Duodenal mucosa (tissue), 2 donors: Measurements from ENCODE around the gene CLDN3.
A peak's percentile ranks its signal among the peaks of the same experiment; 100 is the strongest.
"Not testable (repeated sequence)": the region's sequence is repeated elsewhere in the genome, so short reads cannot be mapped to it uniquely, and the experiment has no call there.

Experiments used
- H3K27ac ChIP-seq: one replicate; pipeline ENCODE4 v1.7.0; 2013; ENCODE audit warnings: low read depth, low read length
- H3K27me3 ChIP-seq, 2 donors: one replicate each; pipeline ENCODE4 v1.7.0; 2013; ENCODE audit warnings: low read length in 2 of 2, control low read depth in 1 of 2; ENCODE audit not compliant: insufficient read depth in 2 of 2, control insufficient read depth in 1 of 2
- H3K36me3 ChIP-seq, 2 donors: one replicate each; pipeline ENCODE4 v1.7.0; 2013; ENCODE audit warnings: low read length in 2 of 2, control low read depth in 1 of 2; ENCODE audit not compliant: insufficient read depth in 2 of 2, control insufficient read depth in 1 of 2
- H3K4me1 ChIP-seq, 2 donors: one replicate each; pipeline ENCODE4 v1.7.0; 2013; ENCODE audit warnings: low read length in 2 of 2, control low read depth in 1 of 2; ENCODE audit not compliant: insufficient read depth in 2 of 2, control insufficient read depth in 1 of 2
- H3K4me3 ChIP-seq, 2 donors: one replicate each; pipeline ENCODE4 v1.7.0; 2013; ENCODE audit warnings: low read length in 2 of 2, low read depth in 1 of 2
- H3K9ac ChIP-seq, 2 donors: one replicate each; pipeline ENCODE4 v1.7.0; 2013; ENCODE audit warnings: low read length in 2 of 2, low read depth in 1 of 2
- H3K9me3 ChIP-seq, 2 donors: one replicate each; pipeline ENCODE4 v1.7.0; 2013; ENCODE audit warnings: low read length in 2 of 2, control low read depth in 1 of 2; ENCODE audit not compliant: control insufficient read depth in 1 of 2

Gene CLDN3

DNA sequence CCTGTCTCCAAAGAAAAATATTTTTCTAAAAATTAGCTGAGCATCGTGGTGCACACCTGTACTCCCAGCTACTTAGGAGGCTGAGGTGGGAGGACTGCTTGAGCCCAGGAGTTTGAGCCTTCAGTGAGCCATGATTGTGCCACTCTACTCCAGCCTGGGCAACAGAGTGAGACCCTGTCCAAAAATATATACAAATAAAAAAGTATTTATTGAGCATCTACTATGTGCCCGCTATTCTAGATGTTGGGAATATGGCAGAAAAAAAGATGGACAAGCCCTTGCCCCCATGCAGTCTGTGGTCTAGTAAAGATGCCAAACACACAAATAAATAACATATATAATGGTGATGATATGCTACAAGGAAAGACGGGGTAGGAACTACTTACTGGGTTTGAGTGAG, 46.3 kb downstream of the CLDN3 start:
- H3K27me3 ChIP-seq = no peaks in the 10 kb centered on the region
- H3K9ac ChIP-seq = no peak overlapping the region
- no peaks in the 10 kb centered on the region for H3K9me3 ChIP-seq
- H3K27ac ChIP-seq = no peak overlapping the region
- H3K4me1 ChIP-seq = peaks cover 1 to 6% of the 10 kb centered on the region in 2 donors
- no peak overlapping the region for H3K4me3 ChIP-seq
- no peaks in the 10 kb centered on the region for H3K36me3 ChIP-seq

DNA sequence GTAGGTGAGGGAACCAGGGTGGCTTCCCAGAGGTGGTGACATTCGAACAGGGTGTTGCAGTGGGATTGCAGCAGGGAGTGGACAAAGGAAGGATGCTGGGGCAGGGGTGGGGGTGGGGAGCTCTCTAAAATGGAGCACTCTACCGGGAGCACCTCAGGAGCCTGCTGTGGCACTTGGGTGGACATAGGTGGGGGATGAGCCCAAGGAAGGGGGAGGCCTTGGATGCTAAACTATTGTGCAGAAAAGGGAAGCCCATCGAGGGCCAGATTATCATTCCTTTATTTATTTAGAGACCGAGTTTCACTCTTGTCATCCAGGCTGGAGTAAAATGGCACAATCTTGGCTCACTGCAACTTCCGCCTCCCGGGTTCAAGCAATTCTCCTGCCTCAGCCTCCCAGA, 47.3 kb downstream of the CLDN3 start:
- H3K27me3 ChIP-seq = peaks cover 0 to 3% of the 10 kb centered on the region in 2 donors
- no peak overlapping the region for H3K4me3 ChIP-seq
- no peaks in the 10 kb centered on the region for H3K9me3 ChIP-seq
- H3K4me1 ChIP-seq = peaks cover 8 to 15% of the 10 kb centered on the region in 2 donors
- H3K36me3 ChIP-seq = no peaks in the 10 kb centered on the region
- no peak overlapping the region for H3K27ac ChIP-seq
- no peak overlapping the region for H3K9ac ChIP-seq

DNA sequence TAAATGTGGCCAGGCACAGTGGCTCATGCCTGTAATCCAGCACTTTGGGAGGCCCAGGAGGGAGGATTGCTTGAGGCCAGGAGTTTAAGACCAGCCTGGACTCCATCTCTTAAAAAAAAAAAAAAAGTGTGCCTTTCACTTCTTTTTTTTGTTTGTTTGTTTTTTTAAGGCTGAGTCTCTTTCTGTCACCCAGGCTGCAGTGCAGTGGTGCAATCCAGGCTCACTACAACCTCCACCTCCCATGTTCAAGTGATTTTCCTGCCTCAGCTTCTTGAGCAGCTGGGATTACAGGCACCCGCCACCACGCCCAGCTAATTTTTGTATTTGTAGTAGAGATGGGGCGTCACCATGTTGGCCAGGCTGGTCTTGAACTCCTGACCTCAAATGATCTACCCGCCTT, 47.9 kb downstream of the CLDN3 start:
- H3K36me3 ChIP-seq, H3K4me3 ChIP-seq, H3K9me3 ChIP-seq, H3K9ac ChIP-seq, H3K27ac ChIP-seq, H3K27me3 ChIP-seq: not testable (repeated sequence)
- H3K4me1 ChIP-seq = peaks cover 8 to 19% of the 10 kb centered on the region in 2 donors

DNA sequence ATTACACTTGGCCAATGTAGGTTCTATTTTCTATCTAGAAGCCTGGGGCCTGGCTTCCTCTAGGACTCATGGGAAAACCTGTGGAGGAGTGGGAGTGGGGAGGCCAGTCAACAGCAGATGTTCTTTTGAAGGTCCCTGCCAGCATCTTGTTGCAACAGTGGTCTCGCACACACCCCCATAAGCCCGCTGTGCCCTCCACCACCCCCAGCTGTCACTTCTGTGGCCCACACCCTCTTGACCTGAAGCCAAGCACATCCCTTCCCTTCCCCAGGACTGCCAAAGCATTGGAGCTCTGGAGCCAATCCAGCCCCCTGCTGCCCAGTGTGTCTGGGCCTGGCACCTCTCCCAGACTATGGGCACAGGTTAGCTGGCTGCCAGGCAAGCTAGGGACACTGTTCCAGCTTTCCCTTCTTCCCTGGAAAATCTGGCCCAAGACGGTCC, 48.7 kb downstream of the CLDN3 start:
- Histone ChIP-seq H3K4me1 (peaks cover 13 to 24% of the 10 kb centered on the region in 2 donors), H3K4me3 (no peak overlapping the region), H3K27ac (no peak overlapping the region), H3K27me3 (peaks cover 0 to 3% of the 10 kb centered on the region in 2 donors), H3K9ac (no peak overlapping the region), H3K9me3 (no peaks in the 10 kb centered on the region), H3K36me3 (no peaks in the 10 kb centered on the region)

DNA sequence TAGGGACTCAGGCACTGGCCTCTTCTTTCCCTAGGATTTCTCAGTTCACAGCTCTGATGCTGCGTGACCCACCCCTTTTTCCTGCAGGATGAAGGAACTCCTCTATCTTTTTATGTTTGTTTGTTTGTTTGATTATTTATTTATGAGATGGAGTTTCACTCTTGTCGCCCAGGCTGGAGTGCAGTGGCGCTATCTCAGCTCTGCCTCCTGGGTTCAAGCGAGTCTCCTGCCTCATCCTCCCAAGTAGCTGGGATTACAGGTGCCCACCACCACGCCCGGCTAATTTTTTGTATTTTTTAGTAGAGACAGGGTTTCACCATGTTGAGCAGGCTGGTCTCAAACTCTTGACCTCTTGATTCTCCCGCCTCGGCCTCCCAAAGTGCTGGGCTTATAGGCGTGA, 49.6 kb downstream of the CLDN3 start:
- not testable (repeated sequence) for H3K9me3 ChIP-seq, H3K27me3 ChIP-seq, H3K36me3 ChIP-seq, H3K27ac ChIP-seq, H3K4me3 ChIP-seq, H3K9ac ChIP-seq
- H3K4me1 ChIP-seq = peaks cover 20 to 33% of the 10 kb centered on the region in 2 donors

DNA sequence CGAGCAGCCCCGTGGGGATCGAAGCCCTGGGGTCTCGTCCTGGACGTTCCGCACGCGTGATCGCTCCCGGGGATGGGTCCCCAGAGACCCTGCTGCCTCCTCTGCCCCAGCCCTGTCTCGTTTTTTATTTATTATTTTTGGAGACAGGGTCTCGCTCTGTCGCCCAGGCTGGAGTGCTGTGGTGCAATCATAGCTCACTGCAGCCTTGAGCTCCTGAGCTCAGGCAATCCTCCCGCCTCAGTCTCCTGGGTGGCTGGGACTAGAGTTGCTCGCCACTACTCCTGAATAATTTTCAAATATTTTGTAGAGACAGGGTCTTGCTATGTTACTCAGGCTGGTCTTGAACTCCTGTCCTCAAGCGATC, 50.3 kb downstream of the CLDN3 start:
- peaks cover 22 to 35% of the 10 kb centered on the region in 2 donors for H3K4me1 ChIP-seq
- H3K9me3 ChIP-seq = no peaks in the 10 kb centered on the region
- H3K36me3 ChIP-seq = no peaks in the 10 kb centered on the region
- H3K27ac ChIP-seq = no peak overlapping the region
- no peak overlapping the region for H3K9ac ChIP-seq
- H3K4me3 ChIP-seq = peak overlapping the region; percentile 50 to 66
- peaks cover 0 to 3% of the 10 kb centered on the region in 2 donors for H3K27me3 ChIP-seq
